Measurements from ENCODE around the gene CRYBB3. TPM values are rescaled to one million over a fixed set of nuclear protein-coding genes. Genes with fewer than 3 reads are reported as not detected.

The CRYBB3 gene
- total RNA-seq, 2 donors from 2014 or later, result 0.97 TPM; not detected in 1

DNA sequence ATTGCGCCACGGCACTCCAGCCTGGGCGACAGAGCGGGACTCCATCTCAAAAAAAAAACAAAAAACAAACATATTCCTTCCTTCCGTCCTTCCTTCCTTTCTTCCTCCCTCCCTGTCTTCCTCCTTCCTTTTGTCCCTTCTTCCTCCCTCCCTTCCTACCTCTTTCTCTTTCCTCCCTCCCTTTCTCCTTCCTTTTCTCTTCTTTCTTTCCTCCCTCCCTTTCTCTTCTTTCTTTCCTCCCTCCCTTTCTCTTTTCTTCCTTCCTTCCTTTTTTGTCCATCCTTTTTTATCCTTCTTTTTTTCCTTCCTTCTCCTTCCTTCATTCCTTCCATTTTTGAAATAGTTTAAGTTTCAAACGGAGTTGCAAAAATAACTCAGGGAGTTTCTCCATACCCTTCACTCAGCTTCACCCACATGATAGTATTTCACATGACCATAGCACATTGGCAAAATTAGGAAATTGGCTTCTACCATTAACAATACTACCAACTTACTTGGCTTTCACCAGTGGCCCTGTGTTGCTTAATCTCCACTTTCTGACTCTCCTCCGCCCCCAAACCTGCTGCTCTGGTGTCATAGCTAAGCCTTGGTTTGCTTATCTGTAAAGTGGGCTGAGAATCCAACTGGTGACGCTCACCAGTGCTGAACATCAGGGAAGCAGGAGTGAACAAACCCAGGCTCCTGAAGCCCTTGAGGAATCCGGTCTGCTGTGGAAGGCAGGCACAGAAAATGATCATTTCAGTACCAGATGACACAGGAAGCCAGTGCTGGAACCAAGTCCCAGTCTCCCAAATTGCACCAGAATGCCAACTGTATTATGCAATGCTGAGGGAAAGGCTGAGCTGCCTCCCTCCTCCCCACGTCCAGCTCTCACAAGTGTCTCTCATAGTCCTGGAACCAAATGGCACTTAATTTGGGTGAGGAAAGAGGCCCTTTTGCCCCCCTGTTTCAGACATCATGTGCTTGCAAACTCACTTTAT lies 17.2 kb upstream of the CRYBB3 start:
- no peak overlapping the region for H3K4me3 Mint-ChIP-seq
- DNase-seq, result no peak

DNA sequence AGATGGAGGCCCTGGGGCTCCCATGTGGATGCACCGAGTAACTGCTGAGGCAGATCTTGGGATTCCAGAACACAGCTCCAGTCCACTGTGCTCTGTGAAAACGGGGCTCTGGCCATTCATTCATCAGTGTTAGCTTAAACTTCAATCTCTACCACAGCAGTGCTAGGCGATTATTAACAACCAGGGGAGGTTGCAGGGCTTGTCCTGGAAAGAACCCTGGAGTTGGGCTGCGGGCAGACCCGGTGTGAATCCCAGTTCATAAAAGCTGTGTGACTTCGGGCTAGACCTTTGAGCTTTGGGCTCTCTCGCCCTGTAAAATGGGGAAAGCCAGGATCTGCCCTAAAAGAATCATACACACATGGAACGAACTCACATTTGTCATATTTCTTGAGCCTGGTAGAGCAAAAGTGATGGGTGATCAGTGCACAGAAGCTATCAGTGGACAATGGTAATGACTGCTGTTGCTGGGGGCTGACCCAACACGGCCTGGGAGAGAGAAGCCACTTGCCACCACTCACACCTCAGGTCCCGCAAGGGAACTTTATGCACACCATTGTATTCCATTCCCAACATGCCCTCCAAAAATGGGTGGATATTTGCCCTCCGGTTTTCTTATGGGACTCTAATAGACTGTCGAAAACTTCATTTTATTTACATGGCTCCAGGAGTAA lies 15.6 kb upstream of the CRYBB3 start:
- no peak overlapping the region for H3K27ac Mint-ChIP-seq
- H3K4me3 Mint-ChIP-seq, result no peak overlapping the region
- no peaks in the 10 kb centered on the region for H3K9me3 ChIP-seq (ENCODE audit: control insufficient read depth, low read length)
- peaks cover 34% of the 10 kb centered on the region for H3K36me3 ChIP-seq (ENCODE audit: control insufficient read depth, insufficient read depth, low read length)
- no peak overlapping the region for H3K9ac ChIP-seq (ENCODE audit: extremely low read depth, low read length, poor library complexity, severe bottlenecking)
- DNase-seq, result no peak
- H3K27me3 ChIP-seq (ENCODE audit: control insufficient read depth, insufficient read depth, low read length, poor library complexity, severe bottlenecking), result no peaks in the 10 kb centered on the region
- peaks cover 9% of the 10 kb centered on the region for H3K9me3 Mint-ChIP-seq
- H3K36me3 Mint-ChIP-seq (ENCODE audit: low read depth), result peaks cover 63% of the 10 kb centered on the region
- TF ChIP-seq CTCF (conservative IDR thresholded peaks at IDR 0.05), result no peak
- no peak overlapping the region for H3K4me3 ChIP-seq (ENCODE audit: low read length)
- H3K27ac ChIP-seq (ENCODE audit: low read depth, low read length), result no peak overlapping the region
- no peaks in the 10 kb centered on the region for H3K4me1 Mint-ChIP-seq
- 91 to 94% methylated on average over 8 to 12 of the region's 12 CpGs for WGBS, 2 experiments (ENCODE audit: insufficient coverage in 1 of 2, insufficient read length in 1 of 2)
- H3K27me3 Mint-ChIP-seq (ENCODE audit: insufficient read depth), result no peaks in the 10 kb centered on the region
- no peaks in the 10 kb centered on the region for H3K4me1 ChIP-seq (ENCODE audit: control insufficient read depth, insufficient read depth, low read length)

More for the DNA sequence above, 17.2 kb upstream of the CRYBB3 start:
- Mint-ChIP-seq H3K9me3 (peaks cover 6% of the 10 kb centered on the region), H3K36me3 (ENCODE audit: low read depth) (peaks cover 50% of the 10 kb centered on the region), H3K4me1 (no peaks in the 10 kb centered on the region), H3K27me3 (ENCODE audit: insufficient read depth) (no peaks in the 10 kb centered on the region), H3K27ac (no peak overlapping the region)
- 89 to 91% methylated on average over 6 to 9 of the region's 10 CpGs for WGBS, 2 experiments (ENCODE audit: insufficient coverage in 1 of 2, insufficient read length in 1 of 2)
- no peak for TF ChIP-seq CTCF (conservative IDR thresholded peaks at IDR 0.05)
- Histone ChIP-seq H3K27me3 (ENCODE audit: control insufficient read depth, insufficient read depth, low read length, poor library complexity, severe bottlenecking) (no peaks in the 10 kb centered on the region), H3K9ac (ENCODE audit: extremely low read depth, low read length, poor library complexity, severe bottlenecking) (no peak overlapping the region), H3K9me3 (ENCODE audit: control insufficient read depth, low read length) (no peaks in the 10 kb centered on the region), H3K27ac (ENCODE audit: low read depth, low read length) (no peak overlapping the region), H3K36me3 (ENCODE audit: control insufficient read depth, insufficient read depth, low read length) (peaks cover 35% of the 10 kb centered on the region), H3K4me1 (ENCODE audit: control insufficient read depth, insufficient read depth, low read length) (no peaks in the 10 kb centered on the region), H3K4me3 (ENCODE audit: low read length) (no peak overlapping the region)

DNA sequence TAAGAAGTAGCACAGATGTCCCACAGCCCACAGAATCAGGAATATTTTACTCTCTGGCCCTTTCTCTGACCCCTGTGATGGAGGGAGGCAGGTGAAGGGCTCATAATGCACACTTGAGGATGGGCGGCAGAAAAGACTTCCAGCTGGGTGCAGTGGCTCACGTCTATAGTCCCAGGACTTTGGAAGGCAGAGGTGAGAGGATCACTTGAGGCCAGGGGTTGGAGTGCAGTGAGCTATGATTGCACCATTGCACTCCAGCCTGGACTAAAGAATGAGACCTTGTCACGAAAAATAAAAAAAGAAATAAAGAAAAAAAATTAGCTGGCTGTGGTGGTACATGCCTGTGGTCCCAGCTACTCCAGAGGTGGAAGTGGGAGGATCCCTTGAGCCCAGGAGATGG lies 13.5 kb upstream of the CRYBB3 start:
- Mint-ChIP-seq H3K9me3 (peaks cover 4% of the 10 kb centered on the region), H3K4me1 (no peaks in the 10 kb centered on the region), H3K27ac (no peak overlapping the region), H3K4me3 (no peak overlapping the region), H3K36me3 (ENCODE audit: low read depth) (peaks cover 68% of the 10 kb centered on the region), H3K27me3 (ENCODE audit: insufficient read depth) (no peaks in the 10 kb centered on the region)
- TF ChIP-seq CTCF (conservative IDR thresholded peaks at IDR 0.05), result no peak
- H3K4me1 ChIP-seq (ENCODE audit: control insufficient read depth, insufficient read depth, low read length), result no peaks in the 10 kb centered on the region
- no peaks in the 10 kb centered on the region for H3K27me3 ChIP-seq (ENCODE audit: control insufficient read depth, insufficient read depth, low read length, poor library complexity, severe bottlenecking)
- no peak overlapping the region for H3K4me3 ChIP-seq (ENCODE audit: low read length)
- peaks cover 31% of the 10 kb centered on the region for H3K36me3 ChIP-seq (ENCODE audit: control insufficient read depth, insufficient read depth, low read length)
- no peaks in the 10 kb centered on the region for H3K9me3 ChIP-seq (ENCODE audit: control insufficient read depth, low read length)
- H3K27ac ChIP-seq (ENCODE audit: low read depth, low read length), result no peak overlapping the region
- no peak overlapping the region for H3K9ac ChIP-seq (ENCODE audit: extremely low read depth, low read length, poor library complexity, severe bottlenecking)
- DNase-seq, result no peak
- 82 to 94% methylated on average over 3 of the region's 3 CpGs for WGBS, 2 experiments (ENCODE audit: insufficient coverage in 1 of 2, insufficient read length in 1 of 2)

Data from endodermal cell (in vitro differentiated cells).